Measurements from ENCODE around the gene ANKRD40. TPM values are rescaled to one million over a fixed set of nuclear protein-coding genes. Genes with fewer than 3 reads are reported as not detected.

The ANKRD40 gene
- total and polyA plus RNA-seq, 12 donors: 18.2 to 56.8 (median 42.7) TPM

GRCh38 chr17:50739098-50739497, 31.4 kb upstream of the ANKRD40 start:
- Histone ChIP-seq H3K36me3 (peaks cover 0 to 76% (median 40%) of the 10 kb centered on the region in 9 donors), H3K4me3 (no peak overlapping the region), H3K27me3 (no peaks in the 10 kb centered on the region), H3K9me3 (no peaks in the 10 kb centered on the region), H3K27ac (no peak overlapping the region), H3K4me1 (peaks cover 0 to 34% (median 9%) of the 10 kb centered on the region in 9 donors)
- TF ChIP-seq, protein P1, sequence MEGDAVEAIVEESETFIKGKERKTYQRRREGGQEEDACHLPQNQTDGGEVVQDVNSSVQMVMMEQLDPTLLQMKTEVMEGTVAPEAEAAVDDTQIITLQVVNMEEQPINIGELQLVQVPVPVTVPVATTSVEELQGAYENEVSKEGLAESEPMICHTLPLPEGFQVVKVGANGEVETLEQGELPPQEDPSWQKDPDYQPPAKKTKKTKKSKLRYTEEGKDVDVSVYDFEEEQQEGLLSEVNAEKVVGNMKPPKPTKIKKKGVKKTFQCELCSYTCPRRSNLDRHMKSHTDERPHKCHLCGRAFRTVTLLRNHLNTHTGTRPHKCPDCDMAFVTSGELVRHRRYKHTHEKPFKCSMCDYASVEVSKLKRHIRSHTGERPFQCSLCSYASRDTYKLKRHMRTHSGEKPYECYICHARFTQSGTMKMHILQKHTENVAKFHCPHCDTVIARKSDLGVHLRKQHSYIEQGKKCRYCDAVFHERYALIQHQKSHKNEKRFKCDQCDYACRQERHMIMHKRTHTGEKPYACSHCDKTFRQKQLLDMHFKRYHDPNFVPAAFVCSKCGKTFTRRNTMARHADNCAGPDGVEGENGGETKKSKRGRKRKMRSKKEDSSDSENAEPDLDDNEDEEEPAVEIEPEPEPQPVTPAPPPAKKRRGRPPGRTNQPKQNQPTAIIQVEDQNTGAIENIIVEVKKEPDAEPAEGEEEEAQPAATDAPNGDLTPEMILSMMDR (IDR thresholded peaks at IDR 0.05): no peak
- ATAC-seq (no peak), DNase-seq (no peak)
- intact Hi-C loops (cut with DNase I): no loop called here
- 38 to 64% methylated on average over 2 of the region's 2 CpGs for WGBS, 2 donors

GRCh38 chr17:50737118-50737698, 29.5 kb upstream of the ANKRD40 start:
- intact Hi-C loops (cut with DNase I): no loop called here
- DNase-seq (no peak), ATAC-seq (no peak)
- Histone ChIP-seq H3K36me3 (peaks cover 0 to 59% (median 22%) of the 10 kb centered on the region in 9 donors), H3K27ac (no peak overlapping the region), H3K27me3 (no peaks in the 10 kb centered on the region), H3K9me3 (no peaks in the 10 kb centered on the region), H3K4me1 (peaks cover 0 to 43% (median 10%) of the 10 kb centered on the region in 9 donors), H3K4me3 (no peak overlapping the region)
- 89 to 90% methylated on average over 2 of the region's 2 CpGs for WGBS, 2 donors
- TF ChIP-seq, protein P1 (IDR thresholded peaks at IDR 0.05): no peak

- DNase-seq: no peak
- Histone ChIP-seq H3K27me3 (no peaks in the 10 kb centered on the region), H3K4me1 (peaks cover 5 to 62% (median 28%) of the 10 kb centered on the region in 9 donors), H3K9me3 (no peaks in the 10 kb centered on the region), H3K36me3 (peaks cover 0 to 39% (median 3%) of the 10 kb centered on the region in 9 donors), H3K27ac (no peak overlapping the region), H3K4me3 (no peak overlapping the region)
- no peak for ATAC-seq
- TF ChIP-seq, protein P1 (IDR thresholded peaks at IDR 0.05): no peak
- intact Hi-C loops (cut with DNase I): no loop called here
- WGBS, 2 donors: 74 to 83% methylated on average over 3 of the region's 3 CpGs
These were observed 27.6 kb upstream of the ANKRD40 start for GRCh38 chr17:50735287-50735686.

DNA sequence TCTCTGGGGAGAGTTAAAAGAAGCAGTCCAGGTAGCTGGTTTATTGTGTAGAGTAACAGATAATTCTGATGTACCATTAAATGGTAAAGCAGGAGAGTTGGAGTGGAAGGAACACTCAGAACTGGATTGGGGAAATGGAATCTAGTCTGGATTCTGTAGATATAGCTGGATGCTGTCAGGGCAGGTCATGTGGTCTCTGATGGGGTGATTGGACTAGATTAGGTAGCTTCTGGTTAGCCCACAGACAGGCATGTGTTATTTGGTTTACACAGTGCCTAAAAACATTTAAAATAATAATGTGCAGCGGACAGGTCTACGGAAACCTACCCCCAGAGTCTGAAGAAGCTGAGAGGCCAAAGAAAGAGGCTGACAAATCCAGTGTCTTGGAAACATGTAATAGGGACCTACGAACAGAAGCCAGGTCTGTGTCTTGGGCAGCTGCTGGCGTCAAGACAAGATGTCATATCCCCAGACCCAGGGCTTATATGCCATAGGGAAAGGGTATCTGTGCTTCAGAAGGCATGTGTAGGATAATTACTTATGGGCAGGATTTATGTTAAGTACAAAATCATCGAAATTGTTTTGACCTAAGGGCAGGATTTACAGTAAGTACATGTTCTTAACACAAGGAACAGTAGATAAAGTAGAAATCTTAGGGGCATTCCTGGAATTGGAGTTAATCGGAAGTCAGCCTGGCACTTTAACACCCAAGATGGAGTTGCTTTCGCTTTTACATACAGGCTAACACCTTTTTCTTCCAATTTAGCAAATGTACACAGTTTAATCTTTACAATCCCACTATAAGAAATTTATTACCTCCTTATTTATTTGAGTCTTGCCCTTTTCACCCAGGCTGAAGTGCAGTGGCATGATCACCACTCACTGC, 24.1 kb upstream of the ANKRD40 start:
- Histone ChIP-seq H3K4me1 (peaks cover 5 to 83% (median 55%) of the 10 kb centered on the region in 9 donors), H3K27me3 (no peaks in the 10 kb centered on the region), H3K36me3 (peaks cover 0 to 5% (median 0%) of the 10 kb centered on the region in 9 donors), H3K4me3 (no peak overlapping the region), H3K27ac (peak overlapping the region in 1 of 10 donors; percentile 41), H3K9me3 (no peaks in the 10 kb centered on the region)
- DNase-seq: no peak
- intact Hi-C loops (cut with DNase I): no loop called here
- TF ChIP-seq, protein P1 (IDR thresholded peaks at IDR 0.05): no peak
- 69 to 75% methylated on average over 7 of the region's 7 CpGs for WGBS, 2 donors
- no peak for ATAC-seq
